Osteoblast (primary cell): ENCODE results near the gene KIF3C. TPM values are rescaled to one million over a fixed set of nuclear protein-coding genes. Genes with fewer than 3 reads are reported as not detected.

ENCODE experiments used
- DNase-seq: peaks from one replicate; pipeline ENCODE4 v3.0.0; 2011; ENCODE audit warnings: low spot score, mixed read lengths; ENCODE audit not compliant: insufficient read length; ENCODE audit errors: missing footprints
- H2AFZ ChIP-seq: 2 replicates; pipeline ENCODE4 v1.6.0; 2011; ENCODE audit warnings: mild to moderate bottlenecking, low read length
- H3K27ac ChIP-seq: 2 replicates; pipeline ENCODE4 v1.5.1; 2011; ENCODE audit warnings: mild to moderate bottlenecking, low read depth, low read length, moderate library complexity
- H3K27me3 ChIP-seq: 2 replicates; pipeline ENCODE4 v1.6.0; 2012; ENCODE audit warnings: mild to moderate bottlenecking, control low read depth, inconsistent platforms, low read length, moderate library complexity; ENCODE audit not compliant: insufficient read depth
- H3K36me3 ChIP-seq: 2 replicates; pipeline ENCODE4 v1.5.1; 2011; ENCODE audit warnings: mild to moderate bottlenecking, low read length, control low read depth, moderate library complexity; ENCODE audit not compliant: insufficient read depth
- H3K4me1 ChIP-seq: 2 replicates; pipeline ENCODE4 v1.5.1; 2011; ENCODE audit warnings: mild to moderate bottlenecking, low read length, control low read depth, moderate library complexity; ENCODE audit not compliant: insufficient read depth
- H3K4me2 ChIP-seq: 2 replicates; pipeline ENCODE4 v1.6.0; 2011; ENCODE audit warnings: mild to moderate bottlenecking, low read length; ENCODE audit not compliant: insufficient read depth
- H3K4me3 ChIP-seq: fragments of 200-600 bp; sonication (generic); 3 replicates; pipeline ENCODE4 v1.5.1; 2012; ENCODE audit warnings: mild to moderate bottlenecking, low read length, inconsistent platforms; ENCODE audit not compliant: insufficient read depth
- H3K79me2 ChIP-seq: 2 replicates; pipeline ENCODE4 v1.6.0; 2012; ENCODE audit warnings: mild to moderate bottlenecking, low read length, control low read depth, inconsistent platforms; ENCODE audit not compliant: insufficient read depth
- H3K9me3 ChIP-seq: 2 replicates; pipeline ENCODE4 v1.5.1; 2011; ENCODE audit warnings: low read depth, low read length, control low read depth
- H4K20me1 ChIP-seq: 2 replicates; pipeline ENCODE4 v1.6.0; 2012; ENCODE audit warnings: mild to moderate bottlenecking, low read length, control low read depth; ENCODE audit not compliant: insufficient read depth
- CTCF ChIP-seq: IDR thresholded peaks from 2 replicates; pipeline ENCODE4 v1.5.1; 2011; ENCODE audit warnings: mild to moderate bottlenecking, low read depth, low read length, moderate library complexity; ENCODE audit errors: extremely low read depth
- total RNA-seq: library from RNA; depleted of rRNA; stranded (reverse); fragments of >200 nt; gene quantifications from 2 replicates; pipeline ENCODE4 v1.2.3, GENCODE V29; 2012

KIF3C gene
- total RNA-seq, 1 donor: 17.0 TPM

- Histone ChIP-seq H3K36me3 (no peaks in the 10 kb centered on the region), H4K20me1 (no peaks in the 10 kb centered on the region), H3K4me3 (no peak overlapping the region), H2AFZ (peak overlapping the region; percentile 57), H3K27ac (no peak overlapping the region), H3K4me1 (peaks cover 10% of the 10 kb centered on the region), H3K9me3 (no peaks in the 10 kb centered on the region), H3K27me3 (no peaks in the 10 kb centered on the region), H3K79me2 (no peaks in the 10 kb centered on the region), H3K4me2 (peak overlapping the region; percentile 58)
- no peak for TF ChIP-seq CTCF
- peak; percentile 81 for DNase-seq
Measured at GRCh38 chr2:25885933-25886332, 96.4 kb downstream of the KIF3C start.

DNA sequence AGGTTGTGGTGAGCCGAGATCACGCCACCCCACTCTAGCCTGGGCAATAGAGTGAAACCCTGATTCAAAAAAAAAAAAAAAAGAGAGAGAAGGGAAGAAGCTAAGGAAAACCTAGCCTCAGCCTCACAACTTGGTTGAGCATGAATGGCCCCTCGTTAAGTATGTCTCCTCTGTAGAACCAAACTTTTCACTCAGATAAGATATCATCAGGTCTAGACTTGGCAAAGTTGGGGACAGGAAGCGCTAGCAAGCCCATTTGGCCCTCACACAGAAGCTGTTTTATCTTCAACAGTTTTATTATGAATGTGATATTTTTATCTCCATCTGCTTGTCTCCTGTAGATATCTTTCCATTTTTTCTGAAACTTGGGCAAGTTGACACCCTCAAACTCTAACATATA is 100.5 kb downstream of the KIF3C start:
- no peaks in the 10 kb centered on the region for H3K27me3 ChIP-seq
- TF ChIP-seq CTCF: no peak
- DNase-seq: no peak
- no peak overlapping the region for H3K4me2 ChIP-seq
- H3K27ac ChIP-seq: no peak overlapping the region
- H3K4me3 ChIP-seq: no peak overlapping the region
- peaks cover 13% of the 10 kb centered on the region for H3K79me2 ChIP-seq
- H3K9me3 ChIP-seq: no peaks in the 10 kb centered on the region
- H3K4me1 ChIP-seq: peaks cover 21% of the 10 kb centered on the region
- H2AFZ ChIP-seq: no peak overlapping the region
- H3K36me3 ChIP-seq: no peaks in the 10 kb centered on the region
- peaks cover 6% of the 10 kb centered on the region for H4K20me1 ChIP-seq

DNA sequence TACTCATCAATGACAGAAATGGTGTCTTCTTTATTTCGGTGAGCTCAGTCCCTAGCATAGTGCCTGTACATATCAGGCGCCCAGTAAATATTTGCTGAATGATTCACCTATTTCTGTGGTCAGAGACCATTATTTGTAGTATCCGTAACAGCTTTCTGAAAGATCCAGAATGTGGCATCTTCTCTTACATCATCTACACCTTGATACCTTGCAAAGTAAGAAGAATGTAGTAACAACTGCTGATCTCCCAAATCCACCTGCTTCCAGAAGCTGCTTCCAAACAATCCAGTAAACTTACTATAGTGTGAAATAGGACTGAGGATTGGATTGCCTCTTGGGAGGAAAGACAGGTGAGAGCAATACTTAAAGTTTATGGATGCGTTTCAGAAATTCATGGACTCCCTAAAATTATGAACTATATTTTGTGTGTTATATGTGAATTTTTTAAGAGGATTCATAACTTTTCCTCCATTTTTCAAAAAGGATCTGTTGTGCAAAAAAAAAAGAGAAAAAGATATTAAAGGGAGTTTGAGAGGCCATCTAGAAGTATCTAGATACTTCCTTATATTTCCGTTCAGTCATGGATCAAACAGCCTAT is 103.1 kb downstream of the KIF3C start:
- TF ChIP-seq CTCF: no peak
- Histone ChIP-seq H4K20me1 (peaks cover 23% of the 10 kb centered on the region), H3K4me1 (peaks cover 18% of the 10 kb centered on the region), H3K9me3 (no peaks in the 10 kb centered on the region), H3K27ac (peak overlapping the region; percentile 86), H3K36me3 (peaks cover 7% of the 10 kb centered on the region), H3K4me2 (peak overlapping the region; percentile 98), H2AFZ (peak overlapping the region; percentile 99), H3K4me3 (peak overlapping the region; percentile 99), H3K27me3 (no peaks in the 10 kb centered on the region), H3K79me2 (peaks cover 38% of the 10 kb centered on the region)
- DNase-seq: peak; percentile 81

GRCh38 chr2:25878361-25879132 is 103.8 kb downstream of the KIF3C start, which contains the start of gene ASXL2:
Gene ASXL2 (minus strand): TSS chr2:25878487. CDS start chr2:25878222, 265 bp downstream.
- Histone ChIP-seq H3K79me2 (peaks cover 45% of the 10 kb centered on the region), H4K20me1 (peaks cover 30% of the 10 kb centered on the region)
- no peak for TF ChIP-seq CTCF

More at GRCh38 chr2:25878361-25879132, 103.8 kb downstream of the KIF3C start, which contains the start of gene ASXL2:
- Histone ChIP-seq H3K4me3 (peak within 1 kb of the TSS; percentile 99), H3K9me3 (no peaks in the 10 kb centered on the region), H3K4me1 (peaks cover 18% of the 10 kb centered on the region), H3K36me3 (peaks cover 11% of the 10 kb centered on the region), H3K4me2 (peak within 1 kb of the TSS; percentile 98), H3K27me3 (no peaks in the 10 kb centered on the region), H3K27ac (peak within 1 kb of the TSS; percentile 97), H2AFZ (peak within 1 kb of the TSS; percentile 99)
- DNase-seq: peak; percentile 95
